ENCODE data around the gene FTCDNL1.

FTCDNL1 gene

DNA sequence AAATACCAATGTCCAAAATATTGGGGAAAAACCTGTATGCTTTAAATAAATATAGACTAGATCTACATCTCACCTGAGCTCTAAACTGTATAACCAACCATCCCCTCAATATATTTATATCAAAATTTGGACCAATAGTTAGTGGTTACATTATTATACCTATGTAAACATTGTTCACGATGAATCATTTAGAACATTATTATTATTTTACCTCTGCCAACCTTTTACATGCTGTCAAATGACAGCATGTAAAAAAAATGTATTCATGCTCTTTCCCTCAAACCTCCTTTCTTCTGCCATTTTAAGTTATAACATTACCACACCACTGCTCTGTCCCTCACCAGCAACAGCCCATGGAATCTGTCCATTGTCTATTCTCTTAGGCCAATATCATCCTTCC lies 9.6 kb downstream of the FTCDNL1 start:
- no peak for DNase-seq

DNA sequence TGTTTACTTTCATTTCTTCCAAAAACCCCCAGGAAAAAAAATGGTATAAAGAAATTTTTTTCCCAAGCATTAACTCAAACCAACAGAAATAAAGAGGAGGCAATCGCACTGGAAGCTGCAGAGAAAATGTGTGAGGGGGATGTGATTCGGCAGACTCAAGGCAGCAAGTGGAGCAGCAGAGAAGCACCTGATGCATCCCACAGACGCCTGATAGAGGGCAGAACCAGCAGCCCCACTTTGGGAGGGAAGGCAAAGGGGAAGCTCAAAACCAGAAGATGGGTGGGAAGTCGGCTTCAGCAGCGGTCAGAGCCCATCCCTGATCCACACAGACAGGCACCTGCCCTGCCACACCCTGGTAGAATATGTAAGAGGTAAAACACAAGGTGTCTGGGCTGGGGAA lies 12.6 kb downstream of the FTCDNL1 start:
- DNase-seq = no peak

DNA sequence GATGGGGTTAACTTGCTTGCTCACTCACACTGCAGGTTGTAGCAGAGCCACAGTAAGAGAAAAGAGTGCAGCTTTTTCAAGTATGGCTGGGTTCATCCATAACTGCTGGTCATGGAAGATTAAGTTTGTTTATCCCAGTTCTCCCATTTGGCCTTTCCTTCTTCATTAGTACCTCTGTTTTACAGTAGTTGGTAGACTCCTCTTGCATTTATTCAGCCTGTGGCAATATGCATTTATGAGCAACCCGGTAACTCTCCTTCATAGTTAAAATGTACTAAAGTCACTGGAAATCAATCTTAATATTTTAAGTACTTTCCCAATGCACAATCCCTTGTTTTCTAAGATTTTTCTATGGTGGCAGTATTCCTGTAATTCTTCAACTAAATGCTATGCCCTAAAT lies 14.0 kb downstream of the FTCDNL1 start:
- no peak for DNase-seq

DNA sequence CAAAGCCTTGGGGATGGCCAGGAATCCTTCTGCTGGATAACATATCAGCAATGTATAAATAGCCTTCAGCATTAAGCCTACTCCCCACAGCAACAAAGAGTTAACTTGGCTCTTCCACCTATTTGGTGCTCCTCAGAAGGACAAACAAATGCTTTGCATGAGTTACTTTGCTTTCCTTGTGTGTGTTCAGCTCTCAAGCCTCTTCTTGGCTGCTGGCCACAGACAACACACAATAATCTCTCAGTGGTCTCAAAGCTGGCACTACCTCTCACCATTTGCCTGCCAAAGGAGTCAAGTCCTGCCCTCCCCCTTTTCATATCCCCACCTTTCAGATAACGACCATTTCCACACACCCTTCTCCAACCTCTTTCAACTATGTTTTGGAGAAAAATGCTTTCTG lies 17.5 kb downstream of the FTCDNL1 start:
- peak; percentile 56 for DNase-seq

DNA sequence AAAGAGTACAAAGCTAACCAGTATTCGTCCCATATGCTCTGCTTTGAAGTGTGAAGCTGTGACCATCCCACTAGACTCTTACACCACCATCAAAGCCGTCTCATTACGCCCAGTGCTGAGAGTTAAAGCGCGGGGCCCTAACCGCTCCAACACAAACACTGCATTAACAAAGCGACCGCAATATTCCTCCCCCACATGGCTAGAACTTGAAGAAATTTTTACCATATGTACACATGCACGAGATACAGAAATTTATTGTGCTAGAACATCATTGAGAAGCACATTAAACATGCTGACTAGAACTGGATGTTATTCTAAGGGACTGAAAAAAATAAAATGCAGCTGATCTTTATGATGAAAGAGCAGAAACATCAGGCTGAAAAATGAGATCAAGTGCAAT lies 20.5 kb downstream of the FTCDNL1 start:
- DNase-seq = no peak

DNA sequence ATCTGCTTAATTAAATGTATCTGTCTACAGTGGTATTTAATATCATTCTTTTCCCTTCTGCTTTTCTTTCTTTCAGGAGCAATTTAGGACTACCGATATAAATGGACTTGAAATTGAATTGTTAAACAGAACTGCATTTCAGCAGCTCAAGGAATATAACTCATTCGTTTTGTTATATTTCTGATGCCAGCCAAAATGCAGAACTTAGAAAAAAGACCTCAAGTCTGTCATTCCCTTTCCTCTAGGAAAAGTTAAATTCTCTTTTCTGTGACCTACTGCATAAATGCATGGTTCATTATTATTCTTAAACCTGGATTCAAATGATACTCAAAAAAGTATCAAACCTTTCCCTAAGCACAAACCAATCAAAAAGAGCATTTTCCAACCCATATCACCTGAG lies 21.4 kb downstream of the FTCDNL1 start:
- DNase-seq = no peak

DNA sequence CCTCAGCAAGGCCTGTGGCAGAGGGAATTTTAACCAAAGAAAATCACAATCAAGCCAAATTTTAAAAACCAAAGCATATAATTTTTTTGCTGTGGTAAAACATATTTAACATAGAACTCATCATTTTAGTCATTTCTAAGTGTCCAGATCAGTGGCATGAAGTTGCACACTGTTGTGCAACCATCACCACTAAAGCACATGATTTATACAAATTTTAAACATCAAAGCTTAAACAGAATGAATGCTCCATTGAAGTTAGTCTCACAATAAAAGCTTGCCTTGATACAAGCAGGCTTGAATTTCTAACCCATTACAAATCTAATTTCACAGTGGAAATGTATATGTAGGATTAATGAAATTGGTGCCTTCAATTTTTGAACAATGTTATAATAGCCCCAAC lies 31.2 kb downstream of the FTCDNL1 start:
- no peak for DNase-seq

DNA sequence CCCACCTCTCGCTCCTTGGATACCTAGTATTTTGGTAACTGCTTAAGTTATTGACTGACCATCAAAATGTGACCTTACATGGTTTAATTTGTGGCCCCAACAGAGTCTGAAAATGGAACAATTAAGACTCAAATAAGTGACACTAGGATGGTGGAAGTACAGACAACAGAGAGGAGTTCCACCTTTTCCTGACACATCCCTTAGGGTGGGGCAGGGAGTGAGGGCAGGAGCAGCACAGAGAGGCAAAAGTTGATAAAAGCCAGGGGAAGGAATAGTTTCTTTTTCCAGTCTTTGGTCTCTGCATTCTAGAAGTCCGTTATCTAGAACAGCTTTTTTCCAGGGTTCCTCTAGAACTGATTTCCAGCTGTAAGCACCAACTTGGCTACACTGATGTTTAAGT lies 32.2 kb downstream of the FTCDNL1 start:
- DNase-seq = no peak

DNA sequence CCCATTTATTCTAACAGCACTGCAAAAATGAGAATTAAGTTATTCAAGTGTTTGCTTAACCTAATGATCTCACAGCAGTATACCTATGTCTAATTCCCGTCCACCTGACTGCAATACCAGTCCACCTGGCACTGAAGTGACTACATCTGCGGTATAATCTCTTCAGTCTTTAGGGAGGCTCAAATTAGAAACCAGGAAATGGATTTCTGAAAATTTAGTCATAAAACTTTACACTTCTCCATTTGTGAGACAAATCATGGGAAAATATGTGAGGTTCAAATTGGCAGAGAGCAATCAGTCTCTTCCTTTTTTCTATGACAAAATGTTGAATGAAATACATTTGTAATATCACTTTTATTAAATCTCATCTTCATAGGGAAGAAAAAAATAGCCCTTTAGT lies 33.0 kb downstream of the FTCDNL1 start:
- DNase-seq = peak; percentile 72

DNA sequence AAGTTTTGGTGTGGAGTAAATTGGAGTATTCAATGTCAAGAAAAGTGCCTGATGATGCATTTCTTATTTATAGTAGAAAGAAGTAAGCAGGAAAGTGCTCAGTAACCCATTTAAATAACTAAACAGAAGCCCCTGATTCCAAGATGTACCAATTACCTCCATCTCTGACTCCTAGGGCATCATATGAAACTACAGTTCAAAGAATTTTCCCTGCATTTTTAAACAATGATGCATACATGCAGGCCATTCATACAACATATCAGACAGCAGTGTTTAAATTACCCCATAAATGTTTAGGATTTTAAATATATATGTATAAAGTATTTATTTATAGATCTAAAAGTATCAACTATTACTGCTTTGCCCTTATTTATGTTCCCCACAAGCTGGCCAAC lies 36.2 kb downstream of the FTCDNL1 start:
- no peak for DNase-seq

DNA sequence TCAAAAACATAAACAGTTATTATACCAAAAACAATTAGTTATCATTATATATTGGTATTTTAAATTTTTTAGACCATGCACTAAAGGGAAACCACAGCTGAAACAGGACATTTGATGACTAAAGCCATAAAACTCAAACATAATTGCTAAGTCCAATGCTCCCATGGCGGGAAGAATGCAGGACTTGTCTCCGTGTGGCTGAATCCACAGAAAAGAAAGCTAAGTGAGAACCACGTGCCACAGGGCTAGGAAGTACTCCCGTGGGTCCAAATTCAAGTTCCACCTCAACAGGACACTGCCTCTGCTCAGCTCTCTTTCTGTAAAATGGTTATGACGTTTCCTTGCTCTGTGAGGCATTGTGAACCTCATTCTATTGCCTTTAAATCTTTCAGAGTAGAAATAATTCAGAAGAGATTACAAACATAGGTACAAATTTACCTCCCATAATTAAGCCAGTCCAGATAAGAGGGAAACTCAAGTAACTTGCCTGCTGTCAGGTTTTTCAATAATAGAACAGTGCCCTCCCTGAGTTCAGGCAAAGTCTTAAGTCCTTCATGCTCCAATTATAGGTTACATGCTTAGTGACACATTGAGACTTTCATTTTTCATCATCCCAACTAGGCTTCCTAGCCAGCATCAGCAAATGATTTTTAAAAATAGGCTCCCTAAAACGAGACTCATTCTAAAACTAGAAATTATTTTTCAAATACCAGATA lies 36.7 kb downstream of the FTCDNL1 start:
- DNase-seq = no peak

DNA sequence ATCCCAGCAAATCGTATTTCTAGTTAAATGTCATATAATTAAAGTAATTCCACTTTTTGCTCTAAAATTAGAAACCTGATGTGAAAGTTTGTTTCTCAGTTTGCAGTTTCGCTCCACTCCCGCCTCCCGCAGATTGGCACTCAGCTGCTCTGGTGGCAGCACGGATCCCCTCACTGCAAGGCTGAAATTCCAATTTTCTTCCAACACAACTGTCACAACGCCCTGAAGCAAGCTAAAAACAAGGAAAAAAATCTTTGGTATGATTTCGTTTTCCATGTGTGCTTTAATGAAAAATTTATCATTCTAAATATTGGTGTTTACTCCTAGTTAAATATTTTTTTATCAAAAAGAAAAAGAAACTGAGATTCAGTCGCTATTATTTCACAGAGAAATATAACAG lies 38.5 kb downstream of the FTCDNL1 start:
- DNase-seq = no peak

DNA sequence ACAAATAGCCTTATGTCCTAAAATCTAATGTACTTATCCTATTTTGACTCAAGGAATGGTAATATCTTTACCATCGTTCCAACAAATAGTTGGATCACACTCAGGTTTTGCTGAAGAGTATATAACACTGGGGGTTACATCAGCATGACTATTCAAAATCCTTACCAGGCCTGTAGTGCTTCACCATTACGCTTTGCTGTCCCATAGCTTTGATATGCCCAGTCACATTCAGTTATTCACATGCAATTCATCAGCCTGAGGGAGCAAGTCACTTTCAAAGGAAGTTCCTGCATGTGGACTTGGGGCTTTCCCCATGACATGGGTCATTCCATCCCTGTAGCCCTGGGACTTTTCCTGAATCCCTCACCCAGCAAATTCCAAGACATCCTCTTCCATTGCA lies 39.6 kb downstream of the FTCDNL1 start:
- no peak for DNase-seq

DNA sequence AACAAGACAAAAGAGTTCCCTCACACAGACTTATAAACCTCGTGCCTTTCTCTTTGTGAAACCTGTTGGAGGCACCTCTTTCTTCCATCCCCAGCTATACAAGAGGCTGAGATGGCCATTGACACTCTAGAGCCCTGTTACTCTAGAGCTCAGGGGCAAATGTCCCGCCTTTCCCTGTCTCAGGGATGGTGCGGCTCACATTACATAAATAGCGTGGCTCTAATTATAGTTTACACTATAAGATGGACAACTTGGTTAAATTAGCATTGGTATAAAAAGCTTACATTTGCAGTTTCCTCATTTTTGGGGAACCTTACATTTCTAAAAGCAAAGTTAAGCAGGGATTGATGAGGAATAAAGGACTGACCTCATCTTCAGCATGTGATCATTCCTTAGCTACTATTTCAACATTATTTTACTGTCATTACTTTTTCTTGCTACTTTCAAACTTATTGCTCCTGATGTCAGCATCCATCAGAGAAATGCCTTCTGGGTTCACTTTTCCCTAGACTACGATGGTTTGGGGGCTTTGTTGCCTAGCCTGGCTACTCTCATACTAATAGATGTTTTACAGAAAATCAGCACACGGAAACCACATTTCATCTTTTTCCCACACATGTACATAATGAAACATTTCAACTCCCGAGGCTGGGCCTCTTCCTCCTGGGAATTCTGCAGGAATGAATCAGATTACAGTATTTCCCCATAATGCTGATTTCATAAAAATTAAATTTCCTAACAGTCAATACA lies 40.4 kb downstream of the FTCDNL1 start:
- DNase-seq = no peak

DNA sequence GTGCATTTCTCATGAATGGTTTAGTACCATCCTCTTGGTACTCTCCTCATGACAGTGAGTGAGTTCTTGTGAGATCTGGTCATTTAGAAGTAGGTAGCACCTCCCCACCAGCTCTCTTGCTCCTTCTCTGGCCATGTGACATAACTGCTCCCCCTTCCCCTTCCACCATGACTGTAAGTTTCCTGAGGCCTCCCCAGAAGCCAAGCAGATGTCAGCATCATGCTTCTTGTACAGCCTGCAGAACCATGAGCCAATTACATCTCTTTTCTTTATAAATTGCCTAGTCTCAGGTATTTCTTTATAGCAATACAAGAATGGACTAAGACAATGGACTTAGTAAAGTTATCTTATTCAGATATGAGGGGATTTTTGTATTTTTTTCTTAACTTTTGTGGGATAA lies 43.0 kb downstream of the FTCDNL1 start:
- DNase-seq = no peak

DNA sequence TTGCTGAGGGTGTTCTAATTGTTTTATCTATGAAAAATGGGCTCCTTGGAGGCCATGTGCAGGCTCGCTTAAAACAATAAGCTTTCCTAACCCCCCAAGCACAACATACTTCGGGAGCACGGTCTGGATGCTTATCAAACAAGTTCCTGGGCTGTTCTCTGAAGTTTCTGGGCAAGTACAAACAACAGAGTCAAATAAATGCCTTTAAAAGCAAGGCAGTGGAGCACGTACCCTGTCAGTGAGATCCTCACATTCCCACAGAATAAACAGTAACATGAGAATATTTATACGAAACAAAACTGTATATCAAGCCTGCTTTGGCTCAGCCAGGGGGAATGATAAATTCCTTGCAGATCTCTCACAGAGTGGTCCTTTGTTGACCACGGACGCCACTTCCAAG lies 44.8 kb downstream of the FTCDNL1 start:
- DNase-seq = no peak

DNA sequence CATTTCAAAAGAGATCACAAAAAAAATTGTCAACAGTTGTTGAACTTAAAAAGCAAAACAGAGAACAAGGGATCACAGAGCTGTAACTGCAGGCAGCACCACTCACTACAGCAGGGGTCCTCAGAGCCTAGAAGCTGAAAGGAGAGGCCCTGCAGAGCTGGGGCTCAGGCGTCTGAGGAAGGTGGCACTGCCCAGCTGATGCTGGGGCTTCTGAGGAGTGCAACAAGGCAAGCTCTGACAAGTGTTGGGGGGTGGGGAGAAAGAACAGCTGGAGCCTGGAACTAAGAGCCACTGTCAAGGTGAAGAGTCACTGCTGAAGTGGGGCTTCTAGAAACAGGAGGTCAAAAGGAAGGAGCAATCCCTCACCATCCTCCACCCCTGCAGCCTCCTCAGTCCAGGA lies 46.2 kb downstream of the FTCDNL1 start:
- no peak for DNase-seq

DNA sequence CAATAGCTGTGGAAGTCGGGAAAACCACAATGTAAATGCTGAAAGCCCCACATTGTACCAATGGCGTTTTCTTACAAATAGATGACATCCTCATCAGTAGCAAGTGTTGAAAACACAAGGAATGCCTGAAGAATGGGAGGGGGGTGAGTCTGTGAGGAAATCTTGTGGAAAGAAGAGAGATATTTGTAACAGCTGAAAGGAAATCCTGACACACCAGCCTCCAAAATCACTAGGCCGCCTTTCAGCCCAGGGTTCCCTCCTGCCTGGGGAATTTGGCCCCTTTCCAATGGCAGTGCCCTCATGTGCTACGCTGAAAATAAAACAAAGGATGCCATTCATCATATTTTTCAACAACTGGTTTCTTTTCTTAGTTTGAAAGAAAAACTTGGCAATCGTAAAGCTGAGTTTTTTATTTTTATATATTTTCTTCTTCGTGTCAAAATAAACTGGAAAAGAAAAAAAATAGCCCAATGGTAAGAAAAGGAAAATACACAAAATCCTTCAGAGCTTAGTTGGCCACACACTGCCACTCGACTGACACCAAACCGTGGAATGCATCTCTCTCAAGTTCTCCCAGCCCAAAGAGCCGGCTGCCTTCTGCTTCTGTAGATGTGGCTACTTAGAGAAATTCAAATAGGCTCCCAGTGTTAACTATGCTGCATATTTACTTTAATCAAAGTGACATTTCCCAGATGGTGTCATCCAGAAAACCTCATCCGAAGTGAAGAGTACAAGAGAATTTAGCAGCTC lies 52.0 kb downstream of the FTCDNL1 start:
- no peak for DNase-seq

DNA sequence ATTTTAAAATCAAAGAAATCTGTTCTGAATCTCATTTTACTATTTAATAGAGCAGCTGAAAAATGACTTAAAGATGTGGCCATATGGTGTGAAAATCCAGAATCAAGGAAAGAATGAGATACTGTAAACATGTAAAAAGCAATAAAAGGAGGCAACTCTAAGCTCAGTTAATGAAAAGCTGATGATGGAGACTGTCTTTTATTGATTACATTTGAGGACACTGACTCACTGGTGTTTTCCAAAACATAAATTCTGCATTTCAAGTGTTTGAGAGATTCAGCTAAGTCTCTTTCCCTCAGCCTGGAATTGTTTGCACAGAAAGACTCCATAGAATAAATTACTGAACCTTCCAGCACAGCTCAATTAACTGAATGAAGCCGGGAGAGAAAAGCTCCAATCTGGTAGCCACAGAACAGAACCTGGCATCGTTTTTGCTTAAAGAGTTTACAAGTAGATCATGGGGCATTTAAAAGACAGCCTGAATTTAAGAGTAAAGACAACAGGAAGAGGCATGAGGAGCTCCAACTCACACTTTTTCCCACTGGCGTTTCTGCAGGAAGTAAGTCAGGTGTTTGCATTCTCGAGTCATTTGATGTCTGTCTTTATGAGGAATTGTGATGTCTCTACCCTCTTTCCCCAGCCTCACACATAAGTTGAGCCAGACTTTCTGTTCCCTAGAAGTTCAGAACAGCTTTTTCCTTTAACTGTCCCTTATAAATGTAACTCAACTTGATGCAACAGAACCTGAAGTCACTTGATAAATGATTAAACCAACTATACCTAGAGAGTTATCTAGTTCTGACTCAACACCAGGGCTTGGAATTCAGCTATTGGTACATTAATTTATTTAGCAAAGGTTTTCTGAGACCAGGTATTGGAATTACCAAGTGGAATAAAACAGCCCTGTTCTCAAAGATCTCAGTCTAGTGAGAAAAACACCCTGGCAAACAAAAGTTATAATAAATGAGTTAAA lies 53.3 kb downstream of the FTCDNL1 start:
- DNase-seq = peak; percentile 25

DNA sequence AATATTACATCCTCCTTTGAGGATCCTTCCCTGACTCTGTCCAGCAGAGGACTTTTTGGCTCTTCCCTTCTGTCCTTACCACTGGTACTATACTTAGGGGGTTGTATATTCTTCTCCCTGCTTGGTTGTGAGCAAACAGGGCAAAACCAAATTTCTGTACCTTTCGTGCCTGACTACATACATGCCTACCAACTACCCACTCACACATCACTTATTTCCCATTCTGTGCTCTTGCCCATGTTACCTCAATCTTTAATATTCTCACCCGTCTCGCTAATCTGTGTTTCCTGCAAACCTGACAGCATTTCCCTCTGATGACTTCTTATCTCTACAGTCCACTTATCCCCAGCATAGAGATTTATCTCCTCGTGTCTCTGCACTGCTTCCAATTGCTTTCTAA lies 58.6 kb downstream of the FTCDNL1 start:
- DNase-seq = no peak

DNA sequence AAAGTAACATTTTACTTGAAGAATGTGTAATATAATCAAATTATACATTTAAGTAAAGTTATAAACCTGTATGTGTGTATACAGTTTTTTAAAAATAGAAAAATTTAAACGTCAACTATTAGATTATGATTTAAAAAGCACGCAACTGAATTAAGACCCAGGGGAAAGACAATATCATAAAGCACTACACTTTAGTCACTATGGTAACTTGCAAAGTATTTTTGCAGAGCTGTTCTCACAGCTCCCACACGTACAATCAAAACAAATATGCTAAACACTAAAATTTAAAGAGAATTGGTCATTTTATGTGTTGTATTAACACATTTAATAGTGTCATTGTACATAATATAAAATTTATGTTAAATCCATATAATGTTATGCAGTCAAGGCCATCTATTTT lies 59.7 kb downstream of the FTCDNL1 start:
- DNase-seq = no peak

DNA sequence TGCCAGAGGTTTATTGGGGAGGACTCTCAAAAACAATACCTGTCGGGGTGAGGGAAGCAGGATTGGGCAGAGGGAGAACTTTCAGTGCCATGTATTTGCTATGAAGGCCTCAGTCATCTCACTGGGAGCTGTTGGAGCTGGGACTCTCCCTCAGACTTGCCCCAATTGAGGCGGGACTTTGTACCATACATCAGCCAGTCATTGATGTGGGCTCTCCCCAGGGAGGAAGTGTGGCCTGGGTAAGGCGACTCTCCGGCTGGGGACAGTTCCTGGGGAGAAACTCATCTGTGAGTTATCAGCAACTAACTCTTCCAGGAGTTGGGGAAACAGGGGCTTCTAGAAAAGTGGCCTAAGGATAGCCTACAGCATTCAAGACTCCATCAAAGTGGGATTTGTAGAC lies 66.5 kb downstream of the FTCDNL1 start:
- no peak for DNase-seq

DNA sequence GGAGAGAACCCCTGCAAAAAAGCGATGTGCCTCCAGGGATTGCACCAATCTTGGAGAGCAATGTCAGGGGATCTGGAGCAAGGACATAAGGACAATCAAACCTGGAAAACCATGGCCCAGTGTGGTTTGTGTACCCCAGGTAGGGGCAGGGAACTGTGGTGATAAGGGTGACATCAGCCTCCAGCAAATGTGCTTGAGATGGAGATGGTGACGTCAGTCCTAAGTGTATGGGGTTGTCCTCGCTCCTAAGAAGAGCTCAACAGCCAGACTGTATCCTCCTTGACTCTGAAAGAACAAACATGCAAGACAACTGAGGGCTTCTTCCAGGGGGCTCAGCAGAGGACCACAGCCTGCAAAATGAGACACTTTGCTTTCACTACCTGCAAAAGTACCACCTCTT lies 71.4 kb downstream of the FTCDNL1 start:
- no peak for DNase-seq
